ENCODE results near the gene SCP2D1. TPM values are rescaled to one million over a fixed set of nuclear protein-coding genes. Genes with fewer than 3 reads are reported as not detected.
A peak's percentile ranks its signal among the peaks of the same experiment; 100 is the strongest.

Gene SCP2D1
- total RNA-seq, 1 experiment from 2014 or later, result not detected

DNA sequence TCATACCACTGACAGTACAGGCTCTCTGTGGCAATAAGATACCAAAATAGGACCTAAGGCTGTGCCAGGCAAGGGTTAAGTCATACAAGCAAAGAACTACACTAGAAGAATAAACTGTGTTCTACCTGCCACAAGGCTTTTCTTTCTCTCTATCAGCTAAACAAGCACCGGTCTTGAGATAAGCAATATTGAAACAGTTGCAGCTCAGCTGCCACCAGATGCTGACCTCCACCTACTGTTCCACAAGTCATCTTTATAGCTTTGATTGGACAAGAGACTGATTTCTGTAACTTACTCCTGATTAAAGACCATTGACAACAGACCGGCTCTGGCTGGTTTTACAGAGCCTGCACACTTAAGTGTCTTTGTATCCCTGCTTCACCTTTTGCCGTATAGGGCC, 24.1 kb downstream of the SCP2D1 start:
- Histone ChIP-seq H3K27ac (no peak overlapping the region), H3K4me1 (peaks cover 23% of the 10 kb centered on the region), H3K36me3 (no peaks in the 10 kb centered on the region), H3K27me3 (no peaks in the 10 kb centered on the region), H3K9me3 (replicated peaks) (peaks cover 9% of the 10 kb centered on the region), H3K4me3 (no peak overlapping the region)
- DNase-seq, result no peak

DNA sequence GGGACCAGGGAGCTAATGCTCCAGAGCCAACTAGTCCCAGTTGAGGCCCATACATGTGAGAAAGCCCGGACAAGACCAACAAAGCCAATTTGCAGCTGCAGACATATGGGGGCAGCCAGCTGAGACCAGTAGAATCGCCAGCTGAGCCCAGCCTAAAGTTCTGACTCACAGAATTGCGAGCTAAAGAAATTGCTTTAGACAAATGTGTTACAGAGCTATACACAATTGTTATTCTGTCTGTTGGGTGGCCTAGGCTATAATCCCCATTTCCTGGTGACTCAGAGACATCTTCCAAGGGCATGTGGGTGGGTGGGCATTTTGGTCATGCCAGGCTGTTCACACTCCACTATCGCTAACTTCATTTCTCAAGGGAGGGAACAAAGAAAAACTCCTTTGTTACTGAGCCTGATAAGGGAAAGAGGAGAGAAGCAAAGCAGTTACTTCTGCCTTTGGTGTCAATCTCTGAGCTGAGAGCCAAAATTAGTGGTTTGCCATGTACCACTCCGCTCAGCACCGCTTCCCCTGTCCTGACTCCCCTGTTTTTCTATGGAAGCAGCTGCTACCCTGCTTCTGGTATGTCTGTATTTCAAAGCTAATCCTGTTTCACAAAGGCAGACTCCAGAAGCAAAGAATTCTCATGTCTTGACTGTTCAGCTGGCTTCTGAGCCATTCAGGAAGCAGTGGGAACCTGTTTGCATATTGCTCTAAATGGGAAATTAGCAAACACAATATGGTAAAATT, 26.1 kb downstream of the SCP2D1 start:
- Histone ChIP-seq H3K9me3 (replicated peaks) (peaks cover 9% of the 10 kb centered on the region), H3K4me3 (peak overlapping the region; percentile 2; the same call in 1 of the 2 replicates), H3K36me3 (no peaks in the 10 kb centered on the region), H3K27me3 (no peaks in the 10 kb centered on the region), H3K27ac (peak overlapping the region; percentile 94), H3K4me1 (peaks cover 23% of the 10 kb centered on the region)
- peak; percentile 75 to 83 for DNase-seq

DNA sequence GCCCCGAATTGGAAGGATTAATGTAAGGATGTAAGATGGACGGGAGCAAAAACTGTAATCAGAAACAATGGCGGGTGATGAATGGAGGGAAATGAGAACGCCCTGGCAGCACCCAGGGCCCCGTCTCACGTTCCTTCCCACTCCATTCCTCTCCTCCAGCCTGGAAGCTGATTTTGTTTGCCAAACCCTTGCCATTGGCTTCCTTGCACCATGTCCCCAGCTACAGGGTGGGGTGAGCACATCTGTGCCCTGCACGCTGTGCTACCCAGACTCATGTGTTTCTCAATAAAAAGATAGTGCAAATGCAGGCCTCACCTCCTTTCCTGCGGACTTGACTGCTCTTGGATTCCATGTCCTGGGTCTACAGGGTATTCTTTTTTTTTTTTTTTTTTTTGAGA, 26.7 kb downstream of the SCP2D1 start:
- DNase-seq, result no peak
- no peaks in the 10 kb centered on the region for H3K27me3 ChIP-seq
- H3K36me3 ChIP-seq, result no peaks in the 10 kb centered on the region
- H3K9me3 ChIP-seq (replicated peaks), result peaks cover 9% of the 10 kb centered on the region
- H3K4me3 ChIP-seq, result peak overlapping the region; percentile 2; the same call in 1 of the 2 replicates
- peak overlapping the region; percentile 94 for H3K27ac ChIP-seq
- peaks cover 23% of the 10 kb centered on the region for H3K4me1 ChIP-seq

DNA sequence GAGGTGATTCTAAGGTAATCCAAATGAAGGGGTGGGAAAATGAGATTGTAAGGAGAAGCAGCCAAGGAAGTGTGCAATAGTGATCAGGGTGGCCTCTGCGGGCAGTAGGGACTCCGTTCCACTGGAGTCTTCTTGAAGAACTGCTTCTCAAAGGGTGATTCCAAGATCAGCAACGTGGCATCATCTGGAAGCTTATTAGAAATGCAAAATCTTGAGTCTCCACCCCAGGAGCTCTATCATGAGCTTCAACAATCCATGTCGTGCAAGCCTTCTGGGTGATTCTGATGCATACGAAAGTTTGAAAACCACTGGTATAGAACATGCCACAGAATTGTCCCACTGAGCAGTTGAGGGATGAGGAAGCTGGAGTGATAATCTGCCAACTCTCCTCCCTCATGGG, 31.4 kb downstream of the SCP2D1 start:
- Histone ChIP-seq H3K4me1 (peaks cover 9% of the 10 kb centered on the region), H3K4me3 (no peak overlapping the region), H3K27ac (no peak overlapping the region), H3K27me3 (no peaks in the 10 kb centered on the region), H3K36me3 (no peaks in the 10 kb centered on the region), H3K9me3 (replicated peaks) (no peaks in the 10 kb centered on the region)
- no peak for DNase-seq

DNA sequence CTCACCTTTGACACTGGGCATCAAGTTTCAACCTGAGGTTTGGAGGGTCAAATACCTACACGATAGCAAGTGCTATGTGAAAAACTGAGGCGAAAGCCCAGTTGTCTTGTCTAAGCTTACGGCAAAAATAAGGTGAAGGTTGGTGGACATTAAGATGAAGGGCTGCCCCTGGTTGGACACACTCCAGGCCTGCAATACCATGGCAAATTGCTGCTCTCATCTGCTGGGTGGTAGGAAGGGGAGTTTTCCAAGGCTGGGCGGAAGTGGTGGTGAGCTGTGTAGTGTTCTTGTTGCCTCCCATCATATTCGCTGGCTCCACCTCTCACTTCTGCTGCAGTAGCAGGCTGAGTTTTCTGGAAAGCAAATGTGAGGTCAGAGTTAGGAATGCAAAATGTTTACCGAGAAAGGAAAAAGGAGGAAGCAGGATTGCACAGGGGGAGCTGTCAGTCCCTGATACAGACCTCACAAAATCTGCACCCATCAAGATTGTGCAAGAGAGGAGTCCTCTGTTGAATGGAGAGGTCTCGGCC, 33.7 kb downstream of the SCP2D1 start:
- DNase-seq, result peak; percentile 23 to 39
- Histone ChIP-seq H3K4me1 (no peaks in the 10 kb centered on the region), H3K36me3 (no peaks in the 10 kb centered on the region), H3K27ac (no peak overlapping the region), H3K27me3 (no peaks in the 10 kb centered on the region), H3K9me3 (replicated peaks) (no peaks in the 10 kb centered on the region), H3K4me3 (no peak overlapping the region)

DNA sequence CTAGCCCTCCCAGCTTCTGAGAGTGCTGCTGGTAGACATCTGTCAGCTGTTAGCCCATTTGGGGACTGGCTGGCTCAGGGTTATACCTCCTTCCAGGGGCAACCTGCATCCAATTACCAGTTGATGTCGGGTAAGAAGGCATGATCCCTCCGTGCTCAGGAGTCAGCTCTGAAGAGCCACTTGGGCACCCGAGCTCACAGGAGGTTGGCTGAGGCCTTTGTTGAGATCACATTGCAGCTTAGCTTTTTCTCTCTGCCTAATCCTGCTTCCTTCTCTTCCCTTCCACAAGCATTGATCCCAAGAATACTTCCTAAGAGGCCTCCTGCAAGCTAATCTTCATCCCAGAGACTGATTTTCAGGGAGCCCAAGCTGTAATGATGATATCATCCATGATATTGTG, 35.5 kb downstream of the SCP2D1 start:
- no peaks in the 10 kb centered on the region for H3K36me3 ChIP-seq
- no peak overlapping the region for H3K4me3 ChIP-seq
- H3K4me1 ChIP-seq, result no peaks in the 10 kb centered on the region
- no peak overlapping the region for H3K27ac ChIP-seq
- no peaks in the 10 kb centered on the region for H3K9me3 ChIP-seq (replicated peaks)
- no peaks in the 10 kb centered on the region for H3K27me3 ChIP-seq
- no peak for DNase-seq

DNA sequence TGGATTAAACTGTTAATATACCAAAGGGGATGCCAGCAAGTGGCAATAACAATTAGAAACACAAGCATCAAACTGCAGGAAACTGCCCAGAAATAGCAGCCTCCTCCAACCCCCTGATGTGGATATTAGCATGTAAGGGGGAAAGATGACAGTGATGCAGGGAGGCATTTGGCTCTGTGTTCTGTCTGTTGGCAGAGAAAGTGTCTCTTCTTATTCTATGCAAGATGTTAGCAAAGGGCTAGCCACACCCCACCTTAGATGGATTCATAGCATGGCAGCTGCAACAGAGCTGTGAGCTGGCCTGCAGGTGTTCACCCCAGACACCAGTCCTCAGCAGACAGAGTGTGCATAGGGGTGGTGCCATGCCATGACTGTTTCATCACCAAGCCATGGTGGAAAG, 38.0 kb downstream of the SCP2D1 start:
- H3K36me3 ChIP-seq, result no peaks in the 10 kb centered on the region
- H3K9me3 ChIP-seq (replicated peaks), result no peaks in the 10 kb centered on the region; the same call in 1 of the 2 replicates
- no peaks in the 10 kb centered on the region for H3K4me1 ChIP-seq
- H3K27me3 ChIP-seq, result no peaks in the 10 kb centered on the region
- DNase-seq, result no peak
- no peak overlapping the region for H3K4me3 ChIP-seq
- H3K27ac ChIP-seq, result no peak overlapping the region

DNA sequence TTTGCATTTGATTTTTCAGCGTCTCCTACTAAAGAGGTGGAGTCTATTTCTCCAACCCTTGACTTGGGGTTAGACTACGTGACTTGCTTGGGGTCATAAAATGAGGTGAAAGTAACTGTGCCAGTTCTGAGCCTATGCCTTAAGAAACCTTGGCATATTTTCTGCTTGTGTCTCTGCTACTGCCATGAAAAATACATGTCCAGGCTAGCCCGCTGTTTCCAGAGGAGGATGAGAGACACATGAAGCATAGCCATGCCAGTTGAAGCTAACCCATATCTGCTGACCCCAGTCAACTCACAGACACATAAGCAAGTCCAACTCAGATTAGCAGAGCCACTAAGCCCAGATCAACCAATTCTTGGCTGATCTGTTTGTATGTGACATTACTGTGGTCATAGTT, 38.7 kb downstream of the SCP2D1 start:
- Histone ChIP-seq H3K4me3 (no peak overlapping the region), H3K27ac (no peak overlapping the region), H3K27me3 (no peaks in the 10 kb centered on the region), H3K9me3 (replicated peaks) (no peaks in the 10 kb centered on the region; the same call in 1 of the 2 replicates), H3K36me3 (no peaks in the 10 kb centered on the region), H3K4me1 (no peaks in the 10 kb centered on the region)
- no peak for DNase-seq

DNA sequence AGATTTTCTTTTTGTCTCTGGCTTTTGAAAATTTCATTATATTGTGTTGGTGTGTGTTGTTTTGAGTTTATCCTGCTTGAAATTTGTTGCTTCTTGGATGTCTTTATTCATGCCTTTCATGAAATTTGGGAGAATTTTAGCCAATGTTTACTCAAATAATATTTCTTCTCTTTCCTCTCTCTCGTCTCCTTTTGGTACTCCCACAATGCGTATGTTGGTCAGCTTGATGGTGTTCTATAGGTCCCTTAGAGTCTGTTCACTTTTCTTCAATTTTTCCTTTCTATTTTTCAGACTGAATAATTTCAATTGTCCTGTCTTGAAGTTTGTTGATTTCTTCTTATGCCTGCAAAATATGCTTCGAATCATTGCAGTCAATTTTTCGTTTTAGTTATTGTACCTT, 39.6 kb downstream of the SCP2D1 start:
- Histone ChIP-seq H3K4me3 (no peak overlapping the region), H3K9me3 (replicated peaks) (no peaks in the 10 kb centered on the region; the same call in 1 of the 2 replicates), H3K36me3 (no peaks in the 10 kb centered on the region), H3K27ac (no peak overlapping the region), H3K4me1 (no peaks in the 10 kb centered on the region), H3K27me3 (no peaks in the 10 kb centered on the region)
- no peak for DNase-seq

DNA sequence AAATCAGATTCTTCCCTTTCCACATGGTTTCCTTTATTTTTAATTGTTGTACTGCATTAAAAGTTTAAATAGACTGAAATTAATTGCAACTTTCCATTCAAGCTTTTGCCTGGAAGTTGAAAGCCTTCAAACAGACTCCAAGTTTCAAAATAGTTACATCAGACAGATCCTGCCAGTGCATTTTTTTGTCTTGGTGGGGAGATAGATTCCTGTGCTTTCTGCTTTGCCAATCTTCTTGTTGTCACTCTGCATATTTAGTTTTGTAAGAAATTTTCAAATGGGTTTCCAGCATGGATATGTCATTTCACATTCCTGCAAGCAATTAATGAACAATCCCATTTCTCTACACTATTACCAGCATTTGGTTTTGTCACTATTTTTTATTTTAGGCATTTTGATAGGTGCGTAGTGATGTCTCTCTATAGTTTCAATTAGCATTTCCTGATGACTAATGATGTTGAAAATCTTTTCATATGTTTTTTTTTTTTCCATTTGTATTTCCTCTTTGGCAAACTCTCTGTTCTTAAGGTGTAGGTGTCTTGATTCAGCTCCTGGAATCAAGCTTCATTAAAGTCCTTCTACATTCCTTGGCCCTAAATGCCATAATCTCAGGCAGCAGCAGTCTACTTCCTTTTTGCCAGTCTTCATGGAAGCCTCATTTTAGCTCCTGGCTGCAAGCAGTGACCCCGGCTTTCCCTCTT, 40.5 kb downstream of the SCP2D1 start:
- no peak overlapping the region for H3K4me3 ChIP-seq
- no peaks in the 10 kb centered on the region; the same call in 1 of the 2 replicates for H3K9me3 ChIP-seq (replicated peaks)
- no peaks in the 10 kb centered on the region for H3K27me3 ChIP-seq
- no peaks in the 10 kb centered on the region for H3K36me3 ChIP-seq
- H3K4me1 ChIP-seq, result no peaks in the 10 kb centered on the region
- no peak for DNase-seq
- H3K27ac ChIP-seq, result no peak overlapping the region

DNA sequence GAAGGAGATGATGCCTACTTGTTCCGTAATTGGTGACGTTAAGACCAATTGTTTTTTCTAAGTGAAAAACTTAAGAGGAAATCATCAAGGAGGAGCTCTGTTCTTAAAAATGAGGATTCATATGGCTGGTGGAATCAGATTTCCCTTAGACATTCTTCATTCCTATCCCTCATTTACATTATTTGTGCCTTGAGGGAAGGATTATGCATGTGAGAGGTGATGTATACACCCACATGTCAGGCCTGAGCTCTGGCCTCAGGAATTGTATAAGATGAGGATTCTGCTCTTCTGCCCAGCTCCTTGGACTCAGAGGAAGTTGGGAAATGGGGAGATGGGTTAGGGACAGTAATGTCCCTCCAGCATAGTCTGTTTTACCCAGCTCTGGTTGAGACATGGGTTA, 42.3 kb downstream of the SCP2D1 start:
- H3K4me1 ChIP-seq, result no peaks in the 10 kb centered on the region
- no peak overlapping the region for H3K27ac ChIP-seq
- H3K36me3 ChIP-seq, result no peaks in the 10 kb centered on the region
- DNase-seq, result no peak
- H3K4me3 ChIP-seq, result no peak overlapping the region
- H3K27me3 ChIP-seq, result no peaks in the 10 kb centered on the region
- H3K9me3 ChIP-seq (replicated peaks), result no peaks in the 10 kb centered on the region; the same call in 1 of the 2 replicates

DNA sequence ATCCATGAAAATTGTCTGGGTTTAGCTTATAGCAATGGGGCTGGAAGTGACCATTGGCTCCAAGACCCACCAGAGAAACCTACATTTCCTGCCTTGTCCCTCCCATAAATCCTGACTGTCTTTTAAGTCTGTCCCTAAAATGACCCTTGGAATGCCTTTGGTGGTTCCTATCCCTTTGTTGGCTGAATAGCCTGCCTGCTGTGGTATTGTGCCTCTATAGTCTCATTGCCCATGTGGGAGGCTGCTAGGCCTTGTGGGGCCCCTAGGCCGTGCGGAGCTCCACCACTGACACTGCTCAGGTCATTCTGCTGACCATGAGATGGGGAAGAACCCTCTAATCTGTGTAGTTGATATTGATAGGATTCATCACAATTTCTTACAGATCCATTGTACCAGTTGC, 43.3 kb downstream of the SCP2D1 start:
- H3K27ac ChIP-seq, result no peak overlapping the region
- no peak for DNase-seq
- peaks cover 2% of the 10 kb centered on the region; the same call in 1 of the 2 replicates for H3K9me3 ChIP-seq (replicated peaks)
- no peaks in the 10 kb centered on the region for H3K27me3 ChIP-seq
- H3K4me1 ChIP-seq, result no peaks in the 10 kb centered on the region
- H3K36me3 ChIP-seq, result no peaks in the 10 kb centered on the region
- H3K4me3 ChIP-seq, result no peak overlapping the region

DNA sequence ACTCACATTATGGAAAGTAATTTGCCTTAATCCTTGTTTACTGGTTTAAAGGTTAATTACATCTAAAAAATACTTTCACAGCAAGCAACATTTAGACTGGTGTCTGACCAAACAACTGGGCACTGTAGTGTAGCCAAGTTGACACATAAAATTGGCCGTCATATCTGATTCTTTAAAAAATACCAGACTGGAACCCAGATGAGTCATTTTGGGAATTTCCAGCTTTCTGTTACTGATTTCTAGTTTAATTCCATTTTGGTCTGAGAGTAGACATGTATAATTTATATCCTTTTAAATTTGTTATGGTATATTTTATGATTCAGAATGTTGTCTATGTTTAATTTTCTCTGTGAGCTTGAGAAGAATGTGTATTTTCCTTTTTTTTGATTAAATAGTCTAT, 44.1 kb downstream of the SCP2D1 start:
- Histone ChIP-seq H3K9me3 (replicated peaks) (peaks cover 2% of the 10 kb centered on the region; the same call in 1 of the 2 replicates), H3K4me1 (no peaks in the 10 kb centered on the region), H3K27ac (no peak overlapping the region), H3K4me3 (no peak overlapping the region), H3K36me3 (no peaks in the 10 kb centered on the region), H3K27me3 (no peaks in the 10 kb centered on the region)
- DNase-seq, result no peak

DNA sequence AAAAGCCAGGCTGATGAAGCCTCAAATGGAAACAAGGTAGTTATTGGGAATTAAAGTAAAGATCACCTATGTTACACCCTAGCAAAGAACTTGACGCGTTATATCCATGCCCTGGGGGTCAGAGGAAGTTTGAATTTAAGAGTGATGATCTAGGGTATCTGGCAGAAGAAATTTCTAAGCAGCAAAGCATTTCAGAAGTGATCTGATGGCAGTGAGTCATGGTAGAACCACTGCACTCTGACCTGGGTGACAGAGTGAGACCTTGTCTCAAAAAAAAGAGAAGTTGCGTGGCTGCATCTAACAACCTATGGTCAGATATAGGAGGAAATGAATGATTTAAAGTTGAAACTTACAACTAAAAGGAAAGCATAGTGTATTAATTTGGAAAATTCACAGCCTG, 45.2 kb downstream of the SCP2D1 start:
- Histone ChIP-seq H3K27ac (no peak overlapping the region), H3K36me3 (no peaks in the 10 kb centered on the region), H3K4me3 (no peak overlapping the region), H3K4me1 (no peaks in the 10 kb centered on the region), H3K27me3 (no peaks in the 10 kb centered on the region), H3K9me3 (replicated peaks) (peaks cover 2% of the 10 kb centered on the region; the same call in 1 of the 2 replicates)
- DNase-seq, result no peak

All from SJCRH30 (cell line).